UCSD-AML1 (cell line): ENCODE data around the gene MAGOH.

Experiments
- DNase-seq: peaks from one replicate; lab custom pipeline; 2025; ENCODE audit not compliant: unreplicated experiment; lab: John Stamatoyannopoulos, UW

MAGOH gene

DNA sequence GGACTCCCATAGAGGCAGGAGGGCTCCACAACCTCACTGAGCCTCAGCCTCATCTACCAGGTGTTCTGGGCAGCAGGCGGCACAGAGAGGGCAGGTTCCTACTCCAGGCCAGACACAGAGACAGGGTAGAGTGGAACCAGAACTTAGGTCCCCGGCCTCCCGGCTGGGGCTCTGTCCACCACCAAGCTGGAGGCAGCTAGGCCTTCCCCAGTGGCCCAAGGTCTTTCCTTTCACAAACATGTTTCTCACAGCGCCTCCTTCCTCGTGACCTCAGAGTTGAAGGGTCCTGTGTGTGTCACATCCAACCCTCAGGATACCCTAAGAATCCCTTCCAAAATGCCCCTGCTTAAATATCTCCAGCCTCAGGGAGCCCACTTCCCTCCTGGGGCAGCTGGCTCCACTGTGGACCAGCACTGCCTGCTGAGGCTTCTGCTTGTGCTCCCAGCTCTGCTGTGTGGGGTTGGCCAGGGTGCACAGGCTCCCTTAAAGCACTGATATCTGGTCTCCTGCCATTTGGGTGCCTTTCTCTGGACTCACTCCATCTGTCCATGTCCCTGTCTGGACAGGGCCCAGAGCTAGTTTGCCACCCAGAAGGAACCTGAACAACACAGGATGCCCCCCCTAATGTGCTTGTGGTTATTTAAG, 33.2 kb upstream of the MAGOH start:
- no peak for DNase-seq

DNA sequence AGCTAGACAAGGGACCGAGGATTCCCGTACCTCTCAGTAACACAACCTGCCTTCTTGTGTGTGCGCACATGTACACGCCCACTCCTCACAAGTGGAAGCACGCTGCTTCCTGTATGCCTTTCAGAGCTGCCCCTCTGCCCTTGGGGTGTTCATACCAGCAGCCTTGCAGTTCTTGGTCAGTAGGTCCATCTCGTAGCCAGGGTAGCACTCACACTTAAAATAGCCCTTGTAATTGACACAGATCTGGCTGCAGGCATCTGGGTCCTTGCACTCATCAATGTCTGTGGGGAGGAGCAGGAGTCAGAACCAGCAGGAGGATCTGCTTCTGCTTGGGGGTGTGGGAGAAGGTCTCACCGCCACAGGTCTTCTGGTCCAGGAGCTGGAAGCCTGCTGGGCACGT, 32.6 kb upstream of the MAGOH start:
- no peak for DNase-seq

DNA sequence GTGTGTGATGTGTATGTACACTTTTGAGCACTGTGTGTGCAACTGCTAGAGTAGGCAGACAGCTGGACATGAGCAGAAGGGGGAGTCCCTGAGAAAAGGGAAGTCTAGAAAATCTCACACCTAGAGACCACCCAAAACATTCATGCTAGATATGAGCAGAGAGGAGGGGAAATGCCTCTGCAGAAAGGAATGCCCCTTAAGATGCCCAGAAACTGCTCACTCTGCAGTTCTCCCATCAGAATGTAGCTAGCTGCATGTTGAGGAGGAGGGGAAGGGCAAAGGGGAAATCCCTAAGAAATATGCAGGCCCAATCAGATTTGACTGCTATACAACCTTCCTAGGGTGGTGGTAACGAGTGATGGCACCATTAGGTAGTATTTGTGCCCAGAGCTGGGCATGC, 31.8 kb upstream of the MAGOH start:
- DNase-seq = no peak

DNA sequence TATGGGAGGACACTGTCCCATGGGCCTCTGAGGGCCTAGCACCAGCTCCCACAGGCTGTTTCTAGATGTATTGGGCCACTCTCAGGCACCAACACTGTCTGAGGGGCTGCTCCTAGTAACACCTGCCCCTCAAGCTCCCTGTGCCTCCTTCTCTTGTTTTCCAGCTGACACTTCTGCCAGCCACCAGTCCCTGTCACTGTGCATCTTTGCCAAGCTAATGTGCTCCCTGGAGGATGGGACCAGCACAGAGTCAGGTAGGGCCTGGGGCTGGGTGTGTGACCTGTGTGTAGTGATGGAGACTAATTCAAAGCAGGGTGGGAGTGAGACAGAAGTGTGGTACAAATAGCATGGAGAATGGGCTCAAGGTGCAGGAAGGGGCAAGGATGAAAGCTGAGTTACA, 29.4 kb upstream of the MAGOH start:
- DNase-seq = no peak

DNA sequence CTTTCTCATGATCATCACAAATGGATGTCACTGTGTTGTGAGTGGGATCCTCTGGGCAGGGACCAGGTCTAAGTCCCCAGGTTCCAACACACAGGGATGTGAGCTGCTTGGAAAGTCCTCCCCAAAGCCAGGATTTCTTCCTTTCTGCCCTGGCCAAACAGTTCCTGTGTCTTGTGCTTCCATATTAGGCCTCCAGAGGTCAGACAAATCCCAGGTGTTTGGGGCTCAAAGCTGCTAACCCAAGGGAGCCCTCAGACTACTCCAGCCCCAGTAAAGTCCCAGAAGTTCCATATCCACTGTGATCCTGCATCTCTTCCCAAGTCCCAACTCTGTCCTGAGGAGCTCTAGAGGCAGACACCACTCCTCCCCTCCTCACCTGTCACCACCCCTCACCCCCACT, 27.7 kb upstream of the MAGOH start:
- no peak for DNase-seq

DNA sequence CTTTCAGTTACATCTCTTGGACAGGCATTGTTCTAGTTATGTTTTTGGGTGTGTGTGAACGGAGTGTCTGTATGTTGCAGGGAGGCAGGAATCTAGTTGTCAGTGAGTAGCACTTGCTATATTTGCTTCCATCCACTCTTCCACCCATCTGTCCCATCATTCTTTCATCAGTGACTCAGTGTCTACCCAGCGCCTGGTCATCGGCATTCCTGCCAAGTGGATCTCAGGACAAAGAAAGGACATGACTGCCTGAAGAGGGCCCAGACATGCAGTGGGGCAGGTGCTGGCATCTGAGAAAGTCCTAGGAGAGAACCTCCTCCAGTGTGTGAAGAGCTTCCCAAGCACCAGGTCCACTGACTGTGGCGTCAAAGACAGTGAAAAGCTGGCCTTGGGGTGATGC, 27.3 kb upstream of the MAGOH start:
- no peak for DNase-seq

DNA sequence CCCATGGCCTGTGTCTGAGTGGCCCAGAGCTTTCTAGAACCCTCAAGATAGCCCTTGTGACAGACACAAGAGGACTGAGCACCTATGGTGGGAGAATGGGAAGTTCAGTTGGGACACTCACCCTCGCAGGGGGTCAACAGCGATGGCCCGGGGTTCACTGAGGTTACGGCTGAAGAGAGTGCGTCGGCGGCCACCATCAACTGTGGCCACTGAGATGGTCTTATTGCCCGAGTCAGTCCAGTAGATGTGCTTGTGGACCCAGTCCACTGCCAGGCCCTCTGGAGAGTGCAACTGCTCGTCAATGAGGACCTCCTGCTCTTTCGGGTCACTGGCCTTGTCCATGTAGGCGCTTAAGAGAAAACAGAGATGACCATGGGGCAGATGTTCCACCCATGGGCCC, 25.7 kb upstream of the MAGOH start:
- no peak for DNase-seq

DNA sequence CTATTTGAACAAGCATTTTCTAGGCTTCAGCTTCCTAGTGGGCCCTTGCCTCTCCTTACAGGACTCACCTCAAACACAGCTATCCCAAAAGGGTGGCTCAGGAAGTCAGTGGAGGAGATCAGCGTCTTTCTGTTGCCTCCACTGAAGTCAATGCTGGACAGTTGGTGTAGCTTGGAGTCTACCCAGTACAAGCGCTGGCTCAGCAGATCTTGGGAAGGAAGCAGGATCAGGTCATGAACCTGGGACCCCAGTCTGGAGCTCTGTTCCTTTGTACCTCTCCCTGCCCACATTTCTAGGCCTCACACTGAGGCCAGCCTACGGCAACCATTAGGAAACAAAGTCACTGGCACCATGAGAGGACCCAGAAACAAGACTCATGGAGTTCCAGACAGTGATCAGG, 23.7 kb upstream of the MAGOH start:
- no peak for DNase-seq

DNA sequence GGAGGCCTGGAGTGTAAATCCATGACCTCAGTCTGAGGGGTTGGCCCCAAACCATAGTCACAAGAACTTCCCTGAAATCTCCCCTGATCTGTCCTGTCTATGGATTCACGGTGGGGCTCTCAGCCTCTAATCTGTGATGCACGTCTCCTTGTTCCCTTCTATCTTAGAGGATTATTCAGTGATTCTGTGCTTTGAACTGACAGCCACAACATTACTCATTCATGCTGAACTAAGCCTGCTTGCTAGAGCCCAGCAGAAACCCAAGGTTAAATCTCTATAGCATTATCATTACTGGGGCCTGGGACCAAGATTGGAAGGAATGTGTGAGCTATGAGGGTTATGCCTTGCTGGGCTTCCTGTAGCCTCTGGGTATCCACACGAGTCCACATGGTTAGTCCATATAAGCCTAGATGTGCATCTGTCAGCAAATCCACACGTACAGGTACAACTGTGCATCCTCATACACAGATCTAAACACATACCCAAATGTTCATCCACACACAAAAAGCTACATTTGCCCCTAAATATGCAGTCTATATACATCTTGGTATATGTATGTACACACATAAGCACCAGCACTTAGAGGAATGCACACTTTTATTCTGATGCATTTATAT, 22.4 kb upstream of the MAGOH start:
- DNase-seq = no peak

DNA sequence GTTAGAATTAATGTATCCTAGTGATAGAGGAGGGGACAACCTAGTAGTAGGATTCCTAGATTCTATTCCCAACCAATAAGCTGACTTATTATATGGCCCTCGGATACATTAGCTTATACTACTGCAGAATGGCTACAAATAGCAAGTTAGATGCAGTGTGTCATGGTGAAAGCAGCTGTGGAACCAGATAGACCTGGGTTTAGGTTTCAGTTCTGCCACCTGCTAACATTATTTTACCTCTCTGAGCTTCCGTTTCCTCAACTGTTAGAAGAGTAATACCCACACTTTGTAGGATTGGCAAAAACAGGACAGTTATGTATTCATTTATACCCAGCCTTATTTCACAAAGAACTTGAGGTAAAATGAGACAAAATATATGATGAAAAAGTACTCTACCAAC, 21.6 kb upstream of the MAGOH start:
- no peak for DNase-seq

DNA sequence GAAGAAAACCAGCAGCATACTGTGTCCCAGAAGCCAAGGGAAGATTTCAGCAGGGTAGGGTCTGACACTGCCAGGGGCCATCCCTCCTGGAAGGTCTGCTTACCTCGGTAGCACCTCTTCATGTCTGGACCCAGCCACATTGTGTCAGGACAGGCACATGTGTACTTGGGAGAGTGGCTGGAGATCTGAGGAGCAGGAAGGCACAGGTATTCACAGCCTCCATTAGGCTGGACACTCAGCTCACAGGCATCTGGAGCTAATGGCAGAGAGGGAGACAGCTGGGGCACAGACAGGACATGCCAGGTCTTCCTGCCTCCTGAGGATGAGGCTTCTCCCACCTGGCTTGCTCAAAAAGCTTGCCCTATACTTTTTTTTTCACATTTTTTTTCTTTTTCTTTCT, 19.9 kb upstream of the MAGOH start:
- no peak for DNase-seq

DNA sequence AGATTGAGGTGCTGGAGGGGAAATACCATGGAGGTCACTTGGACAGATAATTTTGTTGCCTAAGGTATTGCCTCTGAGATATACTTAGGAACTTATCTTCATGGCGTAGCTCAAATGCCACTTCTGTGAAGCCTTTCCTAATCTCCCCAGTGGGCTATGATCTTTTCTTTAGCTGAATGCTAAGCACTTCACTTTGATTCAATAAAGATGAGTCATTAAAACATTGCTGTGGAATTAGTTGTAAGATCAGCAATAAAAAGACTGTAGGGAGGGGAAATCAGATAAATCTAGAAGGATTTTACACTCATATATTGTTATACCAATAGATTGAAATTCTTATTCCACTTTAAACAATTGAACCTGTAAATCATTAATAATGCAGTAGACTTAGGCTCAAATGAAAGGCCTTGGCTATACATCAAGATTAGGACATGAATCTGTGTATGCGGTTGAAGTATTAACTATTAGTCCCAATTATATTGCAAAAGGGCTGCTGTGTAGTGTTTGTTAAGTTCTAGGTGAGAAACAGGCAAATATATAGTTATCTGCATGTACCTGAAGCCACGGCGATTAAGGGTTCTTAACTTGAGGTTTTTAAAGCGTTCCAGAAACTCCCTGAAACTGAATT, 19.2 kb upstream of the MAGOH start:
- no peak for DNase-seq

DNA sequence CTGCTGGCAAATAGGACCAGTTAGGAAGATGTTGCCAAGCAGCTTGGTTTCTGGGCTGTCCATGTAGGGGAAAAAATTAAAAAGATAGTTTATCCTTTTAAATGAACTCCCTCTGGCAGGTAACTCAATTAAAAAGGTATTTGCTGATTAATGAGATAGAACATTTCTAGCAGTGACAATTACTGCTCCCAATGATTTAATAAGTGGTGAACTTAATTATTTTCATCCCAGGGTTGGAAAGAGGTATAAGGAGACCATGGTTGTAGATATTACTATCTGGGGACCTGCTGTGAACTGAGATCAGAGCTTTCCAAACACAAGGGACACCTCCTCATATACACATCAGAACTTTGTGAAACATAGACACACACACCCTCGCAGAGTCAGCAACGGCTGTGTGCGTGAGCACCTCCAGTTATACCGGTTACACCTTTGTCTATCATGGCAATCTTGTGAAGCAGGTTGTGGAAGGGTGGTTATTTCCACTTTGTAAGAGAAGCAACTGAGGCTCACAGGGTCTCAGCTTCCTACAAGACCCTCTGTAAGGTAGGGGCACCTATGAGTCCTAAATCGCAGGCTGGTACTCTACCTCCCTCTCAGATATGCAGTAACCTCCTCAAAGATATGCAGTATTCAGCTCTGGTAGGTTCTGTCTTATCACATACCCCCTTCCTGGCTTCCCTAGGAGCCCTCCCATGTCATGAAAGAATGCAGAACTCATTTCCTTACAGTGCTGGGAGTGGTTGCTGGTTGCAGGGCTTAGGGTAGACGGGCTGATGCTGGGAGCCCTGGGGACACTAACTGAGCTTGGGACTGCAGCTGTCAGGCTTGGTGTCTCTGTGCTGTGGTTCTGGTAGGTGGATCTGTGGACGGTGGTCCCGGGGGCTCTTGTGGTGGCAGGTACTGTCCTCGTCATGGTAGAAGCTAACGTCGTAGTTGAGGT, 18.5 kb upstream of the MAGOH start:
- DNase-seq = no peak

DNA sequence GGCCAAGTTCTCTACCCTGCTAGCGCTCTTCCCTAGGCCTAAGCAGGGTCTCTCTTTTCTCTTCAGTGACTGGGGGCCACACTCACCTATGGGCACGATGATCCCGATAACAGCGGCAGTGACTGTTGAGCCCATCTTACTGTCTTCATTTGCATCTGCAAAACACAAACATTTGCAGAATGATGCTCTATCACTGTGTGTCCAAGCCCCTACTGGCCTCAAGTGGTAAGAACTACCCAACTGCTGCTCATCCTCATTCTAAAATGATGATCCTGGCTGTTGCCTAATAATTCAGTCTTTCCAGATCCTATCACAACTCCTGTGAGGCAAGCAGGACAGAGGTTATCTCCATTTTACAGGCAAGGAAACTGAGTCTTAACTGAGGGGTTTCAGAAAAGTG, 16.7 kb upstream of the MAGOH start:
- no peak for DNase-seq

DNA sequence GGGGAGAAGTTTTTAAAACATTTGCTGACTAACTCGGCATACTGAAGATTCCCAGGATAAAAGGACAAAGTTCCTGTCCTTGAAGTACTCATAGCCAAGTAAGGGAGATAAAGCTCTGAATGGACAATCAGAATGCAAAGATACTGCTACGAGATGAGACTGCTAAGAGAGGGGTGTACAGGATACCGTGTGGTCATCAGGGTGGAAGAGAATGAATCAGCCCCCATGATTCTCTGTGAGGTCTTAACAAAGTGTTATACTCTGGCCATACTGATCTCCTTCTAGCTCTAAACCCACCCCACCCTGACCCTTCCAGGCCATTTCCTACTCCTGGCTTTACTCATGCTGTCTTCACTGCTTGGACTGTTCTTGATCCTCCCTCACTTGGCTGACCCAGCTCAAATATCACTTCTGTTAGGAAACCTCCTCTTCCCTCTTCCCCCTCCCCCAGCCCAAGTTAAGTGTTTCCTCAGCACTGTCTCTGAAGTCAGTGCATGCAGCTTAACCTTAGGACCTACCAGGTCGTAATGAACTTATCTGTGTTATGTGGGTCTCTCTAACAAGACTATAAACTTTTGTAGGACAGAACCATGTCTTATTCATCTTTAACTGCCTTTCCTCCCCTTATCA, 15.8 kb upstream of the MAGOH start:
- DNase-seq = no peak

DNA sequence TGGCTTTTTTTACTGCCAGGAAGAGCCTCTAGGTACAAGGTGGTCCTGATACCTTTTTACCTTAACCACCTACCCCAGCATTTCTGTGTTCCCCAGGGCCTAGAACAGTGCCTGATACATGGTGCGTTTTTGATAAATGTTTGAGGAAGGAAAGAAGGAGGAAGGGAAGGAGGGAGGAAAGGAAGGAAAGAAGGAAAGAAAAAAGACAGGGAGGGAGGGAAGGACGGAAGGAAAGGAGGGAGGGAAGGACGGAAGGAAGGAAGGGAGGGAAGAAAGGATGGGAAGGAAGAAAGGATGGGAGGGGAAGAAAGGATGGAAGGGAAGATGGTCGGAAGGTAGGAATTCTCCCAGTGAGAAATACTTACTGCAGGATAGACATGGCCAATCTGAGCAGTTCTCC, 12.0 kb upstream of the MAGOH start:
- no peak for DNase-seq

DNA sequence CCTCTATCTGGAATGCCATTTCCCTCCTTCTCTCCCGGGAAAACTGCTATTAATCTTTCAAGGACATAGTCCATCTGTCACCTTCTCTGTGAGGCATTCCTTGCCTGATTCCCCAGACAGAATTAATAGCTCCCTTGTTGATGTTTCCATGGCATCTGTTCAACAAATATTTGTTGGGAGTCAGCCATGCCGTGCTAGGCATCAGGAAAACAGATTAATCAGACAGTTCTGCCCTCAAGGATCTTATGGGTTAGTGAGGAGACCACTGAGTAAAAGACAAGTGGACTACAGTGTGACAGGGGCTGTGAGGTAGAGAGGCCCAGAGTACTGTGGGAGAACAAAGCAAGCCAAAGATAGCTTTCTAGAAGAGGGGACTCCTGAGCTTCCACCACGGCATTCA, 11.4 kb upstream of the MAGOH start:
- DNase-seq = no peak

DNA sequence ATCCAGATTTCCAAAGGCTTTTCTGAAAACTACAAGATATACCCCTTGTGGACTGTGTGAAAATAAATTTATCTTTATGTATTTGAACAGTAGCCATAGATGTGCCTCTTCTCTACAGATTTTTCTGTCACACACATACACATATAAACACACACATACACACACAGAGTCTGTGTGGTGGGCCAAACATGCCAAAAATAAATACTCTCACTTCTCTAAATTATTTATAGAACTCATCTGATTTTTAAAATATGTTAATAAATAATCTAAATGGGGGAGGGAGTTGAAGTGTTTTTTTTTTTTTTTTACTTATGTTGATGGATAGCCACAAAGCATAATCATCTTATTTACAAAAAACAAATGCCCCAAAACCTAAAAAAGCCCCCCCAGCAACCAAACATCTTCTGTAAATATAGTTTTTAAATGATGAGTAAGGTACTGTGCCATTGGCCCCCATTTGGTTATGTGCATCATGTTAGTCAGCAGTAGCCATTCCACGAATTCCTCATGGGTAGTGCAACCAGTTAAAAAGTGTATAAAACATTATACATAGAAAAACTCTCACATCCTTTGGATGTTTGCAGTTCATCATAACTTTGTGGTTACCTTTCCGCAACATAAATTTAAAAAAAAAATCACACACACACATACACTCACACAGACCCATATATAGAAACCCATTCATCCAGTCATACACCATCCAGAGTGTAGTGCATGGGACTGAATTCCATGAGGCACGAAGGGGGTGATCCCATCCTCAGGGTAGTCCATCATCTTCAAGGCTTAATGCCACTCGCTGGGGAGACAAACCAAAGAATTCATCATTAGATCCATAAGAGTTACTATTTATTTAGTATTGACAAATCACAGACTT, 8.2 kb upstream of the MAGOH start:
- DNase-seq = no peak

DNA sequence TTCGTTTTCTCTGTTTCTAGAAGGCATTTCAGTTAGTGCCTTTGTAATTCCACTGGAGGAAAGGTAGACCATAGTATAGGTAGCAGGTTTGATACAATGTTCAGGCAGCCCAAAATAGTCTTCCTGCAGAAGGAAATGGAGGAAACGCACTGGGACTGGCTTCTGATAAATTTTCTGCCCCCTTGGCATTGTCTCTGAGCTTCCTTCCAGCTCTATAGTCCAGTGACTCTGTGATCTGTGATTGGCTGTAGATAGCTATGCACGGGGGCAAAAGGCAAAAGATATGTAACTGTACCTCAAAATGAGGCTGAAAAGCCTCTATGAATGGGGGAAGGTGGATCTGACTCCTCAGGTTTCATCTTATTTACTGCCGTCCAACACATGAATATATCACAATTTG, 5.8 kb upstream of the MAGOH start:
- no peak for DNase-seq

DNA sequence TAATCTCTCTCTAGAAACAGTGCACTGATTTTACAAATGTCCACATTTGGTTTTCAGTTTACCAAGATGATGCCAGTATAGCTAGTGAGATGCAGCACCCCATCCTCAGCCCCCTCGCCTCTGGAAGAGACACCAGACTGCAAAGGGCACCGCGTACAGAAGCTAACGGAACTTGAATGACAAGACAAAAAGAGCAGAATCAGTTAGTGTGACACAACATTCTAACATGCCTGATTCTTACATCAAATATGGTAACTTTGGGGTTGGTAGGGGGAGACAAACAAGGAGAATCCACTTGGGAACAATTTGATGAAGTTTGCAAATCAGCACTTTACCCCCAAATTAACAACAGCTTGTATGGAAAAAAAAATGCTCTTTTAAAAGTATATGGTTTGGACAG, 4.1 kb upstream of the MAGOH start:
- no peak for DNase-seq
